ENCODE measurements around the gene USP24. TPM values are rescaled to one million over a fixed set of nuclear protein-coding genes. Genes with fewer than 3 reads are reported as not detected.

Gene USP24
- total RNA-seq, 4 donors from 2014 or later = 20.9 to 58.6 (median 40.5) TPM

- intact Hi-C loops (cut with DNase I; ENCODE audit: low total_unique reads) = no loop called here
- no peak for DNase-seq (ENCODE audit: low spot score in 2 of 2)
- H3K4me3 ChIP-seq (ENCODE audit: low read depth, poor library complexity, severe bottlenecking) = no peak overlapping the region
- 85 to 86% methylated on average over 3 of the region's 3 CpGs for WGBS, 2 donors
- TF ChIP-seq POLR2A (IDR thresholded peaks at IDR 0.05) (no peak), CTCF (IDR thresholded peaks at IDR 0.05) (no peak)
These were observed 141.8 kb downstream of the USP24 start for GRCh38 chr1:55073187-55073916.

DNA sequence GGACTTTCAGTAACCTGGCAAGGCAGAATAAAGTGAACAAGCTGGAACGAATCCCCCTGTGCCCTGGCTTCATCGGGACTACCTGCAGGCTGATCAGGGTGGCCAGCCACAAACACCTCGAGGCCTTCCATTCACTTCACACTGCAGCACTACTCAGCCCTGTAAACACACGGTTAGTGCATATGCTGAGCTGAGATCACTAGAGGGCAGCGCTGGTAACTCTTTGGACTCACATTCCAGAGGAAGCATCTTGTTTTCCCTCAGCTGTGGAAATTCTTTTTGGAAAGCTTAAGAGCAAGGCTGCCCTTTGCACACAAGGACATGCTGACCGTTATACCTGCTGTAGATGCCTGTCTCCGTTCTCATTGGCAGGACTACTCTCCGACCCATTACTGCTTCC is 143.7 kb downstream of the USP24 start:
- no peak for DNase-seq (ENCODE audit: low spot score in 2 of 2)
- WGBS, 2 donors = 49 to 57% methylated on average over 8 of the region's 8 CpGs
- H3K4me3 ChIP-seq (ENCODE audit: low read depth, poor library complexity, severe bottlenecking) = no peak overlapping the region
- no peak for TF ChIP-seq CTCF (IDR thresholded peaks at IDR 0.05)
- no peak for TF ChIP-seq POLR2A (IDR thresholded peaks at IDR 0.05)
- intact Hi-C loops (cut with DNase I; ENCODE audit: low total_unique reads) = no loop called here

DNA sequence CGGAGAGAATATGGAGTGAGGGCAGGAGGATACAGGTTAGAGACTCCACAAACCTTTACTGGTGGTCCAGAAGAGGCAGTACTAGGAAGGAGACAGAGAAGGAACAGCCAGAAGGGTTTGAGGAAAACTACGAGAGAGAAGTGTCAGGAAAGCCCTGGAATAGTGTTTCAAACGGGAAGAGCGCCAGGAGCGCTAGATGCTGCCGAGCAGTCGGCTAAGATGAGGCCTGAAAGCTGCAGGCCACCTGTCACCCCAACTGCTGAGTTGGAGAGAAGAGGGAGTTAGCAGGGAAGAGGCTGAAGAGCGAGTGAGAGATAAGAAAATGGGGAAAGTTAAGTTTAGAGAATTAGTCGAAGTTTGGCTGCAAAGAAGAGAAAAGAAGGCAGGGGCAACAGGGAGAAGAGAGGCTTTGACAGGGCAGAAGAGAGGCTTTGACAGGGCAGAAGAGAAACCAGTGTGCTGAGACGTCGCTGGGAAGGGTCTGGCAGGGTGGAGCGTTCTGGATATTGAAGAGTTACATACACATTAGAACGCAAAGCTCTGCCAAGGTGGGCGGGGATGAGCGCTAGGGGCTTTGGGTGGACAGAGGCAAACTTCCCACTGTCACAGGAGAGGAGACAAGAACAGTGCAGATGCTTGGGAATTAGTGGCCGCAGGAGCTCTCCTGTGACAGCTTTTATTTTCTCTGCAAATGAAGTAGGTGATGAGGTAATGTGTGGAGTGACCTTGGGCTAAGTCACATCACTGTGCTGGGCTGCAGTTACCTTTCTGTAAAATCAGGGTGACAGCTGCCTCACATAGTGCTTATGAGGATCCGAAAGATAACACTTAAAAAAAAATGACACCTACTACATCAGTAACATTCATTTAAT is 144.6 kb downstream of the USP24 start:
- TF ChIP-seq POLR2A (IDR thresholded peaks at IDR 0.05) = no peak
- no peak for TF ChIP-seq CTCF (IDR thresholded peaks at IDR 0.05)
- WGBS, 2 donors = 75 to 84% methylated on average over 17 of the region's 17 CpGs
- DNase-seq (ENCODE audit: low spot score in 2 of 2) = no peak
- intact Hi-C loops (cut with DNase I; ENCODE audit: low total_unique reads) = no loop called here
- no peak overlapping the region for H3K4me3 ChIP-seq (ENCODE audit: low read depth, poor library complexity, severe bottlenecking)

DNA sequence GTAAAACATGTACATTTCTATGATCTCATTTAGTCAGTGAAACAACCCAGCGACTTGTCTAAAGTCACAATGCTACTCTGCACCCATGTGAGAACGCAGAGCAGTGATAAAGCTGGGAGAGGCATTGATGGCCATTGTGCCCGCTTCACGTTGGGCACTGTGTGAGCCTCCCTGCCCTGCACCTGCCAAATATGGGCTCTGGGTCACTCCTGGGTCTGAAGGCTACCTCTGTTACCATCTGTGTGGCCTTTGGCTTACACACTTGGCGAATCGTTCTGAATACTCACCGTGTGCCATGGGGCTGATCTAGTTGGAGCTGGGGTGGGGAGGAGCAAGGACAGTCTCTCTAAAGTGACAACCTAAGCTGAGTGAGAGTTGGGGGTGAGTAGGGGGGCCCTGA is 145.9 kb downstream of the USP24 start:
- no peak for TF ChIP-seq POLR2A (IDR thresholded peaks at IDR 0.05)
- no peak for TF ChIP-seq CTCF (IDR thresholded peaks at IDR 0.05)
- no peak overlapping the region for H3K4me3 ChIP-seq (ENCODE audit: low read depth, poor library complexity, severe bottlenecking)
- no peak for DNase-seq (ENCODE audit: low spot score in 2 of 2)
- intact Hi-C loops (cut with DNase I; ENCODE audit: low total_unique reads) = no loop called here
- WGBS, 2 donors = 88 to 89% methylated on average over 7 of the region's 7 CpGs

GRCh38 chr1:55068638-55069037 is 146.5 kb downstream of the USP24 start:
- WGBS, 2 donors = 94 to 95% methylated on average over 9 of the region's 9 CpGs
- no peak overlapping the region for H3K4me3 ChIP-seq (ENCODE audit: low read depth, poor library complexity, severe bottlenecking)
- TF ChIP-seq POLR2A (IDR thresholded peaks at IDR 0.05) = no peak
- TF ChIP-seq CTCF (IDR thresholded peaks at IDR 0.05) = no peak
- intact Hi-C loops (cut with DNase I; ENCODE audit: low total_unique reads) = no loop called here
- DNase-seq (ENCODE audit: low spot score in 2 of 2) = no peak

Measured in lower leg skin (tissue), 4 donors.